CD4-positive, alpha-beta T cell (primary cell): ENCODE results near the gene RBMS3. TPM values are rescaled to one million over a fixed set of nuclear protein-coding genes. Genes with fewer than 3 reads are reported as not detected.

Source experiments
- ATAC-seq: fragments of 200-7000 bp; cut with Tn5 transposase; one replicate; pipeline ENCODE4 v1.10.0; 2022; ENCODE audit warnings: mild to moderate bottlenecking; ENCODE audit not compliant: poor library complexity
- CTCF ChIA-PET: fragments of 350-600 bp; sonication (Branson Sonifier 250); formaldehyde crosslinking; loops from one replicate; lab custom pipeline; 2021; ENCODE audit warnings: antibody characterized with exemption, inconsistent platforms; lab: Charles Lee
- POLR2A ChIA-PET: fragments of 350-600 bp; sonication (Branson Sonifier 250); formaldehyde crosslinking; loops from one replicate; lab custom pipeline; 2021; ENCODE audit warnings: antibody characterized with exemption, inconsistent platforms; lab: Charles Lee
- DNase-seq, 14 experiments: peaks; one replicate each; pipeline ENCODE4 v3.0.0-alpha.2; 2013 to 2020; ENCODE audit warnings: mixed read lengths in 2 of 14
- H3K27ac ChIP-seq, 2 donors: one replicate each; pipeline versions ENCODE4 v1.5.1 to v1.7.0; 2013; ENCODE audit warnings: low read length in 2 of 2, low read depth in 1 of 2, mild to moderate bottlenecking in 1 of 2
- H3K27me3 ChIP-seq, 2 experiments: 1 replicate in 1 of 2; 2 replicates in 1 of 2; pipeline versions ENCODE4 v1.6.1 to v1.7.0; 2013; ENCODE audit warnings: low read length in 2 of 2, control low read depth in 1 of 2, mild to moderate bottlenecking in 1 of 2, moderate library complexity in 1 of 2; ENCODE audit not compliant: insufficient read depth in 2 of 2, control insufficient read depth in 1 of 2
- H3K36me3 ChIP-seq: one replicate; pipeline ENCODE4 v1.6.1; 2013; ENCODE audit warnings: low read length, control low read depth; ENCODE audit not compliant: insufficient read depth
- H3K4me1 ChIP-seq: one replicate; pipeline ENCODE4 v1.6.1; 2013; ENCODE audit warnings: low read length, control low read depth; ENCODE audit not compliant: insufficient read depth
- H3K4me3 ChIP-seq: one replicate; pipeline ENCODE4 v1.5.1; 2013; ENCODE audit warnings: mild to moderate bottlenecking, low read length, moderate library complexity
- H3K9me3 ChIP-seq, 2 experiments: 1 replicate in 1 of 2; 2 replicates in 1 of 2; pipeline versions ENCODE4 v1.6.1 to v1.7.0; 2013; ENCODE audit warnings: low read length in 2 of 2, mild to moderate bottlenecking in 2 of 2, control low read depth in 1 of 2, moderate library complexity in 1 of 2; ENCODE audit not compliant: control insufficient read depth in 1 of 2, insufficient read depth in 1 of 2
- H3K27ac Mint-ChIP-seq: one replicate; pipeline ENCODE4 v1.8.0; 2020; ENCODE audit warnings: mixed read lengths
- H3K27me3 Mint-ChIP-seq: one replicate; pipeline ENCODE4 v1.8.0; 2021; ENCODE audit warnings: mixed read lengths
- H3K36me3 Mint-ChIP-seq: one replicate; pipeline ENCODE4 v1.8.0; 2021; ENCODE audit warnings: low read depth, mixed read lengths
- H3K4me1 Mint-ChIP-seq: one replicate; pipeline ENCODE4 v1.8.0; 2021; ENCODE audit warnings: low read depth, mixed read lengths
- H3K4me3 Mint-ChIP-seq: one replicate; pipeline ENCODE4 v1.8.0; 2020; ENCODE audit warnings: mild to moderate bottlenecking, mixed read lengths
- H3K9me3 Mint-ChIP-seq: one replicate; pipeline ENCODE4 v1.8.0; 2020; ENCODE audit warnings: mixed read lengths
- intact Hi-C, 2 experiments: fragments of 100-400 bp; cut with DNase I in 1 of 2; cut with micrococcal nuclease in 1 of 2; formaldehyde crosslinking; loops; one replicate each; pipeline versions ENCODE4 v1.15.1 to v1.9.0; 2023 to 2025; cut with DNase I, micrococcal nuclease
- total RNA-seq, 174 experiments: library from RNA in 2 of 174; stranded (reverse) in 2 of 174; gene quantifications; one replicate each; pipeline ENCODE4 v1.2.3 and lab custom pipeline; 2021 to 2026
- TF ChIP-seq, protein P1 (sequence below): fragments of 200-600 bp; IDR thresholded peaks from one replicate; pipeline ENCODE4 v1.8.0; 2022; ENCODE audit warnings: antibody characterized with exemption, mild to moderate bottlenecking

RBMS3 gene
- total RNA-seq, 2 experiments from 2014 or later, result 1.6 to 1.7 TPM

DNA sequence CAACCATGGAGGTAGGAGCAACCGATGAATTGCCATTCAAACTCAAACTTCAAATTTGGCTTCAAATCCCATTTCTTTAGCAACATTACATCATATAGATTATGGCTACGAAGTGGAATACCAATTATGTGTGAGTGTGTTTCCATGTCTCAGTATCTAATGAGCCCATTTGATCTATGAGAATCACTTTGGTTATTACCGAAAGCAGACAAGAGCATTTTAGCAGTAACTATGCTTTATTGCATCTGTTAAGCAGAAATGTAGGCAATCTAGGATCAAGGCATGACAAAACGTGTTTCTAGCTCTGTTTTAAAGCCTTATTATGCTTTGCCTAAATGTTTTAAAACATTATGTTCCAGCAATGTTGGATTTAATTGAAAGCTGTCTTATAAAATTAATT is 743.6 kb downstream of the RBMS3 start:
- Mint-ChIP-seq H3K4me3 (no peak overlapping the region), H3K4me1 (no peaks in the 10 kb centered on the region), H3K9me3 (no peaks in the 10 kb centered on the region), H3K36me3 (no peaks in the 10 kb centered on the region), H3K27ac (no peak overlapping the region), H3K27me3 (peaks cover 24% of the 10 kb centered on the region)
- Histone ChIP-seq H3K36me3 (no peaks in the 10 kb centered on the region), H3K4me1 (no peaks in the 10 kb centered on the region), H3K27ac (no peak overlapping the region), H3K9me3 (no peaks in the 10 kb centered on the region), H3K27me3 (peaks cover 0 to 6% of the 10 kb centered on the region in 2 experiments), H3K4me3 (no peak overlapping the region)
- intact Hi-C loops, result no loop called here
- ChIA-PET POLR2A (no interaction called here), CTCF (no interaction called here)
- ATAC-seq, result no peak
- TF ChIP-seq, protein P1, sequence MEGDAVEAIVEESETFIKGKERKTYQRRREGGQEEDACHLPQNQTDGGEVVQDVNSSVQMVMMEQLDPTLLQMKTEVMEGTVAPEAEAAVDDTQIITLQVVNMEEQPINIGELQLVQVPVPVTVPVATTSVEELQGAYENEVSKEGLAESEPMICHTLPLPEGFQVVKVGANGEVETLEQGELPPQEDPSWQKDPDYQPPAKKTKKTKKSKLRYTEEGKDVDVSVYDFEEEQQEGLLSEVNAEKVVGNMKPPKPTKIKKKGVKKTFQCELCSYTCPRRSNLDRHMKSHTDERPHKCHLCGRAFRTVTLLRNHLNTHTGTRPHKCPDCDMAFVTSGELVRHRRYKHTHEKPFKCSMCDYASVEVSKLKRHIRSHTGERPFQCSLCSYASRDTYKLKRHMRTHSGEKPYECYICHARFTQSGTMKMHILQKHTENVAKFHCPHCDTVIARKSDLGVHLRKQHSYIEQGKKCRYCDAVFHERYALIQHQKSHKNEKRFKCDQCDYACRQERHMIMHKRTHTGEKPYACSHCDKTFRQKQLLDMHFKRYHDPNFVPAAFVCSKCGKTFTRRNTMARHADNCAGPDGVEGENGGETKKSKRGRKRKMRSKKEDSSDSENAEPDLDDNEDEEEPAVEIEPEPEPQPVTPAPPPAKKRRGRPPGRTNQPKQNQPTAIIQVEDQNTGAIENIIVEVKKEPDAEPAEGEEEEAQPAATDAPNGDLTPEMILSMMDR, result no peak
- DNase-seq, result no peak

DNA sequence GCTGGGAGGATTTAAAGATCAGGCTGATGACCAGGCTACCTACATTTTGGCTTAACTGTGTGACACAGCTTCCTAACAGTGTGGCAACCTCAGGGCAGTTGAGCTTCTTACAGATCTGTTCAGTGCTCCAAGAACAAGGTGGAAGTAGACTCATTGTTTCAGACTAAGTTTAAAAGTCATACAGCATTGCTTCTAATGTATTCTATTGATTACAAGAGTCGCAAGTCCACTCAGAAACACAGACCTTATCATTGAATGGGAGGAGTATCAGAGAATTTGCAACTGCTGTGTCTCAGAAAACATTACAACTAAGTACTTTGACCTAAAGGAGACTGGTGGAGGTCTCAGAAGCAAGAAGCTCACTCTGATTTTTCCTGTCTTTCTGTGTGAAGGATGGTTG is 746.0 kb downstream of the RBMS3 start:
- Histone ChIP-seq H3K36me3 (no peaks in the 10 kb centered on the region), H3K4me1 (no peaks in the 10 kb centered on the region), H3K27ac (no peak overlapping the region), H3K9me3 (no peaks in the 10 kb centered on the region), H3K4me3 (no peak overlapping the region), H3K27me3 (no peaks in the 10 kb centered on the region)
- intact Hi-C loops, result no loop called here
- Mint-ChIP-seq H3K4me1 (no peaks in the 10 kb centered on the region), H3K27me3 (peaks cover 20% of the 10 kb centered on the region), H3K4me3 (no peak overlapping the region), H3K9me3 (no peaks in the 10 kb centered on the region), H3K36me3 (no peaks in the 10 kb centered on the region), H3K27ac (no peak overlapping the region)
- TF ChIP-seq, protein P1, result no peak
- POLR2A ChIA-PET, result no interaction called here
- DNase-seq, result no peak
- CTCF ChIA-PET, result no interaction called here
- no peak for ATAC-seq

DNA sequence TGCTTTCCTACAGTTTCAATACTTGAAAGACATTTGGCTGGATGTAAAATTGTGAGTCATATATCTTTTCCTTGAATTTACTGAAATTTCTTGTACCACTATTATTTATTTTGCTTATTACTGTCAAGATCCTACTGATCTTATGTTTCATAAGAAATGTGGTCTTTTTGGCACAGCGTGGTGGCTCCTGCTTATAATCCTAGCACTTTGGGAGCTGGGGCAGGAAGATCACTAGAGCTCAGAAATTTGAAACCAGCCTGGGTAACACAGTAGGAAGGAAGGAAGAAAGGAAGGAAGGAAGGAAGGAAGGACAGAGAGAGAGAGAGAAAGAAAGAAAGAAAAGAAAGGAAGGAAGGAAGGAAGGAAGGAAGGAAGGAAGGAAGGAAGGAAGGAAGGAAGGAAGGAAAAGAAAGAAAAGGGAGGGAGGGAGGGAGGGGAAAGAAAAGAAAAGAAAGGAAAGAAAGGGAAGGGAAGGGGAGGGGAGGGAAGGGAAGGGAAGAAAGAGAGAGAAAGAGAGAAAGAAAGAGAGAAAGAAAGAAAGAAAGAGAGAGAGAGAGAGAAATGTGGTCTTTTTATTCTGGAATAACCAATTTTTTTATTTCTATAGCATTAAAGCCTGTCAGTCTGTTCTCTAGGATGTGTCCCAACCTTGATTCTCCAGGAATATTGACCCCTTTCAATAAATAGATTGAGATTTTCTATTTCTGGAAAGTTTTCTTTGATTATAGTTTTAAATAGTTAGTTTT is 753.5 kb downstream of the RBMS3 start:
- Mint-ChIP-seq H3K36me3 (no peaks in the 10 kb centered on the region), H3K4me3 (no peak overlapping the region), H3K9me3 (no peaks in the 10 kb centered on the region), H3K27me3 (peaks cover 29% of the 10 kb centered on the region), H3K4me1 (no peaks in the 10 kb centered on the region), H3K27ac (no peak overlapping the region)
- Histone ChIP-seq H3K27me3 (no peaks in the 10 kb centered on the region), H3K4me3 (no peak overlapping the region), H3K36me3 (no peaks in the 10 kb centered on the region), H3K27ac (no peak overlapping the region), H3K9me3 (no peaks in the 10 kb centered on the region), H3K4me1 (no peaks in the 10 kb centered on the region)
- intact Hi-C loops, result no loop called here
- ChIA-PET POLR2A (no interaction called here), CTCF (no interaction called here)
- DNase-seq, result no peak
- TF ChIP-seq, protein P1, result no peak
- ATAC-seq, result no peak
